ENCODE measurements around the gene GOT1. TPM values are rescaled to one million over a fixed set of nuclear protein-coding genes. Genes with fewer than 3 reads are reported as not detected.

GOT1 gene
- total RNA-seq, 1 experiment from 2014 or later: 37.1 TPM

- DNase-seq (ENCODE audit: low read depth in 1 of 2, low spot score in 2 of 2): peak in 1 of 2 experiments; percentile 35
- no peak overlapping the region for H3K27ac ChIP-seq
- peaks cover 23% of the 10 kb centered on the region for H3K4me1 ChIP-seq (replicated peaks)
- no peaks in the 10 kb centered on the region for H3K27me3 ChIP-seq (replicated peaks)
- no peak overlapping the region for H3K4me3 ChIP-seq
- no peaks in the 10 kb centered on the region for H3K9me3 ChIP-seq (replicated peaks)
- no peaks in the 10 kb centered on the region for H3K36me3 ChIP-seq
Observed at GRCh38 chr10:99450624-99451498, 20.4 kb upstream of the GOT1 start.

- no peaks in the 10 kb centered on the region for H3K9me3 ChIP-seq (replicated peaks)
- DNase-seq (ENCODE audit: low read depth in 1 of 2, low spot score in 2 of 2): no peak
- no peak overlapping the region for H3K27ac ChIP-seq
- no peak overlapping the region for H3K4me3 ChIP-seq
- no peaks in the 10 kb centered on the region for H3K27me3 ChIP-seq (replicated peaks)
- no peaks in the 10 kb centered on the region for H3K36me3 ChIP-seq
- H3K4me1 ChIP-seq (replicated peaks): peaks cover 23% of the 10 kb centered on the region
Observed at GRCh38 chr10:99450156-99450555, 19.7 kb upstream of the GOT1 start.

DNA sequence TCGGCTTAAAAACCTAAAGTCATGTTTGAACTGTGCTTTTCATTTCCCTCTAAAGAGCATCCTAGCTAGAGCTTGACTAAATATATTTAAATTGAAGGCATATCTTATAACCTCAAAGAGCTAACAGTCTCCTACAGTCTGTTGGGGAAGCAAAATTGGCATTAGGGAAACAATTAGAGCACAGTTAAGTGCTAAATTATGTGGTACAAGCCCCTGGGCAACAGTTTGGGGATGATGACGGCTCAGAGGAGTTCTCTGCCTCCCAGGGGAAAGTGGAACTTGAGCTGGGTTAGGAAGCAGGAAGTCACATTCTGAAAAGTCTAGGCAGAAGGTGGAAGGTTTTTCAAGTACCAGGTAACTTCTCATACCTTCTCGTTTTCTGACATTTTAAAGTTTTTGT is 18.6 kb upstream of the GOT1 start:
- H3K9me3 ChIP-seq (replicated peaks): no peaks in the 10 kb centered on the region
- peaks cover 23% of the 10 kb centered on the region for H3K4me1 ChIP-seq (replicated peaks)
- H3K27ac ChIP-seq: no peak overlapping the region
- no peaks in the 10 kb centered on the region for H3K27me3 ChIP-seq (replicated peaks)
- no peak for DNase-seq (ENCODE audit: low read depth in 1 of 2, low spot score in 2 of 2)
- no peak overlapping the region for H3K4me3 ChIP-seq
- H3K36me3 ChIP-seq: no peaks in the 10 kb centered on the region

- Histone ChIP-seq H3K9me3 (replicated peaks) (no peaks in the 10 kb centered on the region), H3K27ac (no peak overlapping the region), H3K4me3 (no peak overlapping the region)
Observed at GRCh38 chr10:99444383-99445045, 14.1 kb upstream of the GOT1 start.

GRCh38 chr10:99443500-99443899 is 13.1 kb upstream of the GOT1 start:
- H3K9me3 ChIP-seq (replicated peaks): no peaks in the 10 kb centered on the region
- no peak overlapping the region for H3K4me3 ChIP-seq
- no peaks in the 10 kb centered on the region for H3K4me1 ChIP-seq (replicated peaks)
- H3K27me3 ChIP-seq (replicated peaks): no peaks in the 10 kb centered on the region
- no peak overlapping the region for H3K27ac ChIP-seq
- H3K36me3 ChIP-seq: no peaks in the 10 kb centered on the region
- no peak for DNase-seq (ENCODE audit: low read depth in 1 of 2, low spot score in 2 of 2)

More at GRCh38 chr10:99444383-99445045, 14.1 kb upstream of the GOT1 start:
- DNase-seq (ENCODE audit: low read depth in 1 of 2, low spot score in 2 of 2): no peak
- Histone ChIP-seq H3K4me1 (replicated peaks) (peaks cover 8% of the 10 kb centered on the region), H3K36me3 (no peaks in the 10 kb centered on the region), H3K27me3 (replicated peaks) (no peaks in the 10 kb centered on the region)

- H3K4me3 ChIP-seq: no peak overlapping the region
- no peak for DNase-seq (ENCODE audit: low read depth in 1 of 2, low spot score in 2 of 2)
- no peaks in the 10 kb centered on the region for H3K4me1 ChIP-seq (replicated peaks)
- no peaks in the 10 kb centered on the region for H3K9me3 ChIP-seq (replicated peaks)
- H3K36me3 ChIP-seq: no peaks in the 10 kb centered on the region
- no peak overlapping the region for H3K27ac ChIP-seq
- H3K27me3 ChIP-seq (replicated peaks): no peaks in the 10 kb centered on the region
Observed at GRCh38 chr10:99442394-99442793, 12.0 kb upstream of the GOT1 start.

DNA sequence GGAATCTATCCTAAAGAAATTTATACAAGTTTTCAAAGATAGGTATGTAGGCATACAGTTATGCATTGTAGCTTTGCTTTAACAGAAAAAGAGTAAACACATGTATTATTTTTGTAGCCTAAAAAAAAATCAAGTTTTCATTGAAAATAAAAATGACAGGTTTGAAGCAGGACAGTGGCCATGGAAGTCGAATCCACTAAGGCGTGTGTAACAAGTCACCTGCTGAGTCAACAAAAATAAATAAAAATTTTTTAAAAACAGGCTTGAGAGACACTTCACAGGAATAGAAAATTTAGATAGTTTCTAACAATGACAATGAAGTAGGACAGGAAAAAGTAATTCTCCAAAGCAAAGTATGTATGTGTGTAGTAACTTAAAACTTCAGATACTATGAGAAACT is 8.5 kb upstream of the GOT1 start:
- H3K9me3 ChIP-seq (replicated peaks): no peaks in the 10 kb centered on the region
- H3K27me3 ChIP-seq (replicated peaks): no peaks in the 10 kb centered on the region
- H3K4me1 ChIP-seq (replicated peaks): no peaks in the 10 kb centered on the region
- DNase-seq (ENCODE audit: low read depth in 1 of 2, low spot score in 2 of 2): no peak
- H3K4me3 ChIP-seq: no peak overlapping the region
- H3K27ac ChIP-seq: no peak overlapping the region
- H3K36me3 ChIP-seq: no peaks in the 10 kb centered on the region; the same call in 1 of the 2 replicates

- Histone ChIP-seq H3K9me3 (replicated peaks) (no peaks in the 10 kb centered on the region), H3K36me3 (peaks cover 6% of the 10 kb centered on the region), H3K27me3 (replicated peaks) (no peaks in the 10 kb centered on the region), H3K4me3 (no peak overlapping the region), H3K27ac (no peak overlapping the region), H3K4me1 (replicated peaks) (peaks cover 7% of the 10 kb centered on the region; the same call in 1 of the 2 replicates)
- peak in 1 of 2 experiments; percentile 47 for DNase-seq (ENCODE audit: low read depth in 1 of 2, low spot score in 2 of 2)
Observed at GRCh38 chr10:99435986-99436638, 5.7 kb upstream of the GOT1 start.

DNA sequence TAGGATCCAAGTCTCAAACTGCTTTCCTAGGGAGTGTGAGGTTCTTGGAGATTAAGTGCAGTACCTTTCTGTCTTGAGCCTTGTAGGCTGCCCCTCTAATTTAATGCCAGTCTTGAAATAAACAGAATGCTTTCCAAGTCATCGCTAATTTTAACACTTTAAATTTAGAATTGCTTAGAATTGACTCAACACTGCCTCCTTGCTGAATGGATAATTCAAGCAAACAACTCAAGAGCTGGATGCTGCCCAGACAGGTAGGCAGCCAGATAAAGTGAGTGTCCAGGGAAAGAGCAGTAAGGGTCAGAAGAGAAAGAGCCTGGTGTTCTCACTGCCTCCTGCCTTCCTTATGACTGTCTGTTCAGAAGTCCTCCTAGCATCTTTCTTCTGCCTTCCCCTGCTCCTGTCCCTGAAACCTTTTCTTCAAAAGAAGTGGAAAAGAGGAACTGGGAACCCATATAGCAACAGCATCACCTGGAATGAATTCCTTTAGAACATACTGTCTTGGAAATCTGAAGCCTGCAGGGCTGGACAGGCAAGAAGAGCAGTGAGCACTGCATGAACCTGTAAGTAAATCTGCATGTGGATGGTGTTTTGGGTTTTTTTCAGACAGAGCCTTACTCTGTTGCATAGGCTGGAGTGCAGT is 3.1 kb upstream of the GOT1 start:
- no peak overlapping the region for H3K27ac ChIP-seq
- peaks cover 14% of the 10 kb centered on the region for H3K4me1 ChIP-seq (replicated peaks)
- no peaks in the 10 kb centered on the region for H3K9me3 ChIP-seq (replicated peaks)
- H3K36me3 ChIP-seq: peaks cover 13% of the 10 kb centered on the region
- H3K4me3 ChIP-seq: no peak overlapping the region
- no peaks in the 10 kb centered on the region for H3K27me3 ChIP-seq (replicated peaks)
- DNase-seq (ENCODE audit: low read depth in 1 of 2, low spot score in 2 of 2): no peak

- no peak for DNase-seq (ENCODE audit: low read depth in 1 of 2, low spot score in 2 of 2)
- H3K9me3 ChIP-seq (replicated peaks): no peaks in the 10 kb centered on the region
Observed at GRCh38 chr10:99432881-99433280, 2.5 kb upstream of the GOT1 start.

GRCh38 chr10:99432047-99432446 is 1.6 kb upstream of the GOT1 start:
- DNase-seq (ENCODE audit: low read depth in 1 of 2, low spot score in 2 of 2): no peak
- H3K27me3 ChIP-seq (replicated peaks): no peaks in the 10 kb centered on the region
- no peak overlapping the region for H3K27ac ChIP-seq
- peaks cover 13% of the 10 kb centered on the region for H3K36me3 ChIP-seq
- H3K4me3 ChIP-seq: no peak overlapping the region
- no peaks in the 10 kb centered on the region for H3K9me3 ChIP-seq (replicated peaks)
- peaks cover 14% of the 10 kb centered on the region for H3K4me1 ChIP-seq (replicated peaks)

More at GRCh38 chr10:99432881-99433280, 2.5 kb upstream of the GOT1 start:
- H3K4me1 ChIP-seq (replicated peaks): peaks cover 14% of the 10 kb centered on the region
- peaks cover 13% of the 10 kb centered on the region for H3K36me3 ChIP-seq
- H3K27ac ChIP-seq: no peak overlapping the region
- H3K27me3 ChIP-seq (replicated peaks): no peaks in the 10 kb centered on the region
- H3K4me3 ChIP-seq: no peak overlapping the region

DNA sequence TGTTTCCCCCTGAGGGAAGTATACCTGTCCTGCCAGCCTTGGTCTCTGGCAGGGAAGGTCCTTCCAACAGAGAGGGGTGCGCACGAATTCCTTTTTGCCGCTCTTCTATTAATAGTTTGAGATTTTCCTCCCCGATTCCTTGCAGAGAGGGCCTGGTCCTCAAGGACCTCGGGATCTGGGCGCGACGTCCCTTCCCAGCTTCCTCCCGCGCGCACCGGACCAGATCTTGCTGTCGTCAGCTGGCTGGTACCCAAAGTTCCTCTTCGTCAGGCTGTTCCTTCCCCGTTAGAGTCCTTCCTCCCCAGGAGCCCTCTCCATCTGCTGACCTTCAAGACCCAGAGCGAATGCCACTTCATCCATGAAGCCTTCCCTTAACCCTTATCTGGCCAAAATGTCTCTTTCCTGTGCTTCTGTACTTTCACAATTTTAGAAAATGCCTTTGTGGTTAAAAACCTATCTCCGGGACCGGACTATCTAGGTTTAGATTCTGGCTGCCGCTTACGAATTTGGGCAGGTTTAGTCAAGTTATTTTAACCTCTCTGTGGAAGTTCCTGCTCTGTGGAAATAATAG is 851 bp upstream of the GOT1 start:
- Histone ChIP-seq H3K4me3 (peak overlapping the region; percentile 72), H3K36me3 (peaks cover 13% of the 10 kb centered on the region), H3K4me1 (replicated peaks) (peaks cover 14% of the 10 kb centered on the region), H3K27me3 (replicated peaks) (no peaks in the 10 kb centered on the region), H3K9me3 (replicated peaks) (no peaks in the 10 kb centered on the region), H3K27ac (peak overlapping the region; percentile 48)
- peak in 1 of 2 experiments; percentile 49 for DNase-seq (ENCODE audit: low read depth in 1 of 2, low spot score in 2 of 2)

GRCh38 chr10:99430116-99430450 is 341 bp downstream of the GOT1 start:
- Histone ChIP-seq H3K4me1 (replicated peaks) (peaks cover 14% of the 10 kb centered on the region), H3K36me3 (peaks cover 18% of the 10 kb centered on the region), H3K27me3 (replicated peaks) (no peaks in the 10 kb centered on the region), H3K9me3 (replicated peaks) (no peaks in the 10 kb centered on the region), H3K27ac (peak overlapping the region; percentile 75), H3K4me3 (peak overlapping the region; percentile 72)
- DNase-seq (ENCODE audit: low read depth in 1 of 2, low spot score in 2 of 2): no peak
